BE2C (cell line): Measurements from ENCODE around the gene SPIRE2.
"Not testable (repeated sequence)": the region's sequence is repeated elsewhere in the genome, so short reads cannot be mapped to it uniquely, and the experiment has no call there.

ENCODE experiments used
- DNase-seq: peaks from one replicate; pipeline ENCODE4 v3.0.0-alpha.2; 2020
- H3K27me3 ChIP-seq: fragments of 250-450 bp; sonication (Bioruptor Pico); 2 replicates; pipeline ENCODE4 v1.5.1; 2020; ENCODE audit warnings: mild to moderate bottlenecking
- H3K36me3 ChIP-seq: fragments of 250-450 bp; sonication (Bioruptor Pico); 2 replicates; pipeline ENCODE4 v1.5.1; 2020; ENCODE audit warnings: mild to moderate bottlenecking
- H3K4me1 ChIP-seq: fragments of 250-450 bp; sonication (Bioruptor Pico); 2 replicates; pipeline ENCODE4 v1.5.1; 2020
- H3K4me3 ChIP-seq: 2 replicates; pipeline ENCODE4 v1.5.1; 2011; ENCODE audit warnings: low read depth, low read length
- H3K9me3 ChIP-seq: fragments of 250-450 bp; sonication (Bioruptor Pico); 2 replicates; pipeline ENCODE4 v1.5.1; 2020
- TF ChIP-seq, protein P1 (sequence below): IDR thresholded peaks from 2 replicates; pipeline ENCODE4 v1.5.1; 2012; ENCODE audit warnings: mild to moderate bottlenecking, low read depth, low read length

SPIRE2 gene

DNA sequence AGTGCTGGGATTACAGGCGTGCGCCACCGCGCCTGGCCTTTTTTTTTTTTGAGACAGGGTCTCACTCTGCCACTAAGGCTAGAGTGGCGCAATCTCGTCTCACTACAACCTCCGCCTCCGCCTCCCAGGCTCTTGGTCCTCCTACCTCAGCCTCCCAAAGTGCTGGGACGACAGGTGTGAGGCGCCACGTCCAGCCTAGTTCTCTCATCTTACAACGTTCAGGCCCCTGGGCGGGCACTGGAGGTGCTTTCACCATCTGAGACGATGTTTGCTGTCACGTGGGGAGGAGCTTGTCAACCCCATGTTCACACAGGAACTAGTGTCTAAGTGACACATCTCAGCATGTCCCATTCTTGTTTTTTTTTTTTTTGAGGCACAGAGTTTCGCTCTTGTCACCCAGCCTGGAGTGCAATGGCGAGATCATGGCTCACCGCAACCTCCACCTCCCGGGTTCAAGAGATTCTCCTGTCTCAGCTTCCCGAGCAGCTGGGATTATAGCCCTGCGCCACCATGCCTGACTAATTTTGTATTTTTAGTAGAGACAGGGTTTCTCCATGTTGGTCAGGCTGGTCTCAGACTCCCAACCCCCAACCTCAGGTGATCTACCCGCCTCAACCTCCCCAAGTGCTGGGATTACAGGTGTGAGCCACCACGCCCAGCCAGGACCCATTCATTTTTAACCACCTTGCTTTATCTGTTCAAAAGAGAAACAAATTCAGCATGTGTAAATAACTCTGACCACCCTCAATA lies 6.7 kb upstream of the SPIRE2 start:
- DNase-seq: no peak
- TF ChIP-seq, protein P1, sequence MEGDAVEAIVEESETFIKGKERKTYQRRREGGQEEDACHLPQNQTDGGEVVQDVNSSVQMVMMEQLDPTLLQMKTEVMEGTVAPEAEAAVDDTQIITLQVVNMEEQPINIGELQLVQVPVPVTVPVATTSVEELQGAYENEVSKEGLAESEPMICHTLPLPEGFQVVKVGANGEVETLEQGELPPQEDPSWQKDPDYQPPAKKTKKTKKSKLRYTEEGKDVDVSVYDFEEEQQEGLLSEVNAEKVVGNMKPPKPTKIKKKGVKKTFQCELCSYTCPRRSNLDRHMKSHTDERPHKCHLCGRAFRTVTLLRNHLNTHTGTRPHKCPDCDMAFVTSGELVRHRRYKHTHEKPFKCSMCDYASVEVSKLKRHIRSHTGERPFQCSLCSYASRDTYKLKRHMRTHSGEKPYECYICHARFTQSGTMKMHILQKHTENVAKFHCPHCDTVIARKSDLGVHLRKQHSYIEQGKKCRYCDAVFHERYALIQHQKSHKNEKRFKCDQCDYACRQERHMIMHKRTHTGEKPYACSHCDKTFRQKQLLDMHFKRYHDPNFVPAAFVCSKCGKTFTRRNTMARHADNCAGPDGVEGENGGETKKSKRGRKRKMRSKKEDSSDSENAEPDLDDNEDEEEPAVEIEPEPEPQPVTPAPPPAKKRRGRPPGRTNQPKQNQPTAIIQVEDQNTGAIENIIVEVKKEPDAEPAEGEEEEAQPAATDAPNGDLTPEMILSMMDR: no peak
- Histone ChIP-seq H3K4me3 (no peak overlapping the region), H3K36me3 (no peaks in the 10 kb centered on the region), H3K9me3 (peaks cover 4% of the 10 kb centered on the region), H3K27me3 (no peaks in the 10 kb centered on the region), H3K4me1 (0 out of 2 replicates have a peak, but pooled peaks cover 3% of the 10 kb centered on the region)

GRCh38 chr16:89822188-89823086 lies 5.8 kb upstream of the SPIRE2 start:
- no peak for DNase-seq
- peaks cover 1% of the 10 kb centered on the region for H3K9me3 ChIP-seq
- TF ChIP-seq, protein P1: no peak
- no peaks in the 10 kb centered on the region for H3K36me3 ChIP-seq
- no peaks in the 10 kb centered on the region for H3K27me3 ChIP-seq
- no peak overlapping the region for H3K4me3 ChIP-seq
- H3K4me1 ChIP-seq: 0 out of 2 replicates have a peak, but pooled peaks cover 3% of the 10 kb centered on the region

- TF ChIP-seq, protein P1: no peak
- DNase-seq: no peak
These were observed 5.0 kb upstream of the SPIRE2 start for GRCh38 chr16:89823087-89823823.

GRCh38 chr16:89823824-89824148 lies 4.5 kb upstream of the SPIRE2 start:
- not testable (repeated sequence) for H3K4me3 ChIP-seq, H3K4me1 ChIP-seq, DNase-seq, H3K27me3 ChIP-seq, H3K36me3 ChIP-seq, H3K9me3 ChIP-seq

More at GRCh38 chr16:89823087-89823823, 5.0 kb upstream of the SPIRE2 start:
- no peaks in the 10 kb centered on the region for H3K9me3 ChIP-seq
- H3K27me3 ChIP-seq: no peaks in the 10 kb centered on the region
- H3K4me1 ChIP-seq: 0 out of 2 replicates have a peak, but pooled peaks cover 3% of the 10 kb centered on the region
- no peak overlapping the region for H3K4me3 ChIP-seq
- H3K36me3 ChIP-seq: no peaks in the 10 kb centered on the region

- TF ChIP-seq, protein P1: no peak
- no peak overlapping the region for H3K4me3 ChIP-seq
- no peak for DNase-seq
- 0 out of 2 replicates have a peak, but pooled peaks cover 3% of the 10 kb centered on the region for H3K4me1 ChIP-seq
- H3K9me3 ChIP-seq: no peaks in the 10 kb centered on the region
- H3K36me3 ChIP-seq: no peaks in the 10 kb centered on the region
- H3K27me3 ChIP-seq: no peaks in the 10 kb centered on the region
These were observed 1.5 kb upstream of the SPIRE2 start for GRCh38 chr16:89826531-89827382.
